UCSD-AML1 (cell line): ENCODE data around the gene SLC29A4.

Experiments
- DNase-seq: peaks from one replicate; lab custom pipeline; 2025; ENCODE audit not compliant: unreplicated experiment; lab: John Stamatoyannopoulos, UW

The SLC29A4 gene

DNA sequence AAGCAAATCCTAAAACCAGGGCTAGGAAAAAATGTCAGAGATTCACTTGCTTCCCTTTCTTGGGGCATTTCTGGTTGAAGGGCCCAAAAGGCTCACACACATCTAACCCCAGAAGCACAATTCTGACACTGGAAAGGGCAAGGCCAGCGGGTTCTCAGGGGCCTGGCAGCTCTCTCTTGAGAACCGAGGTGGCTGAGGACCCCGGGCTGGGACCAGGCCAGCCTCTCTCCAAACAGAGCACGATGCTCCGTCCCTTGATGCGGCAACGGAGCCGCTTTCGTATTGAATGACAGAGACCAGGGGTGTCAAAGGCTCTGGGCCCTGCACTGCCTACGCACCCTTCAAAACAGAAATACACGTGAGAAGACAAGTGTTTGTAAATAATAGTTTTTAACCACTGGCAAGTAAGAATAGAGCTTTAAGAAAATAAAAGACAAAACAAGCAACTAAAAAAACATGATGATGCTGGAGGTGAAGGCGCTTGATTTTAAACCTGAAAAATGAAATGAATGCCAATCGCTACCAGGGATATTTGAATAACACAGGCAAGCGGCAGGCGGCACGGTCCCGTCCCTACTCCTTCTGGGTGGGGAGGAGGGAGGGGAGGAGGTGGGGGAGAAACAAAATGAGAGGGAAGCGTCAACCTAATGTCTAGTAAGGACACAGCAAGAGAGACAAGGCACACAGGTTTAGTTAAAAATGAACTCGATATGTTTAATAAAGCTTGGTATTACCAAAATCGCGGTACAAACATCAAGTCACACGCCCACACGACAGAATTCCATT is 68.0 kb downstream of the SLC29A4 start:
- DNase-seq = no peak

DNA sequence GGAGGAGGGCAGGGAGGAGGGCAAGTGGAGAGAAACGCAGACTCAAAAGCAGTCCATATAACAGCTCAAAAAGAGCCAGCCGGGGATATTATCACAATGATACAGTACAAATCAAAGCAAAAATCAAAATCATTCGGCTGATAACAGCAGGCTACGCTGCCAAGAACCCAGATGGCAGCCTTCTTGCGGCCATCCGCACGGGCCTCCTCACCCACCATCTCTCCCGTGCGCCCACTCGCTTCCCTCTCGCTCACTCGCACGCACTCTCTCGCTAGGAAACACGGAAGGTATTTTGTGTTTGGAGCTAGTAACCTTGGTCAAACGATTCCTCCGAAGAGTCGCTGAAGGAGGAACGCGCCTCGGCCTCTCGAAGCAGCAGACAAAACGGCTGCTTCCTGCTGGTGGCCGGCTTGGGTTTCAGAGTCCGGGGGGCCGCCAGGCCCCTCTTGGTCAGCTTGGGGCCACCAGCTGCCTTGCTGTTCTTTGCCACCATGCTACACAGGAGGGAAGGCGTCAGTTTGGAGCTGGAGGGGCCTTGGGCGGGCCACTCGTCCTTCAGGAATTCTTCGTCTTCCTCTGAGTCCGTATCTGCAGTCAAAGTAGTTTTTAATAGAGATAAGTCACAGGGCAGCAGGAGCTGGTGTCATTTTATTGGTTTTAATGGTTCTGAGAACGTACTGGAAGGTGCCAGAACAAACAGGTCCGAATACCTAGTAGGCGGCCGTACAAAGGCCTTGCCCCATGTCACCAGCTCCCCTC is 68.9 kb downstream of the SLC29A4 start:
- DNase-seq = no peak

DNA sequence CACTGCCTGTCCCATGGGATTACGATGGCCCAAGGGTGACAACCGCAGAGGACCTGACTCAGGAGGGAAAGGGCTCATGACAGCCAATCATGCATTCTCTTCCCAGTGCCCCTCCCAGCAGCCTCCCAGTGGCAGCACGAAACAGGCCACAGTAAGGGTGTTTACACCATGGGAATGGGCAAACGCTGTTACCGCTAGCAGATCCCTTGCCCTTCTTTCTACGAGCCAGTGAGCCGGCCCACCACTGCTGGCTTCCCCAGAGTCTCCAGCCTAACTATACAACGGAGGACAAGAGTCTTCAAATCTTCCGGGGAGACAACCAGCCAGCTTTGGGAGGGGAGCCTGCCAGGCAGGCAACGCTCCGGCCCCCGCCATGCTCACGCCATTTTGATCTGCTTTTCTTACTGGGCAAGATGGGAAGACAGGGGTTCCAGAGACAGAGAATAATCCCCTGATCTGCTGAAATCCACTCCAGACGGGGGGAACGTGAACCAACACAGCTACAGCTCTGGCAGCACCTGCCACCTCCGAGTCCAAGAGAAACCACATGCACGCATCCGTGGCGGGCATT is 69.8 kb downstream of the SLC29A4 start:
- no peak for DNase-seq

DNA sequence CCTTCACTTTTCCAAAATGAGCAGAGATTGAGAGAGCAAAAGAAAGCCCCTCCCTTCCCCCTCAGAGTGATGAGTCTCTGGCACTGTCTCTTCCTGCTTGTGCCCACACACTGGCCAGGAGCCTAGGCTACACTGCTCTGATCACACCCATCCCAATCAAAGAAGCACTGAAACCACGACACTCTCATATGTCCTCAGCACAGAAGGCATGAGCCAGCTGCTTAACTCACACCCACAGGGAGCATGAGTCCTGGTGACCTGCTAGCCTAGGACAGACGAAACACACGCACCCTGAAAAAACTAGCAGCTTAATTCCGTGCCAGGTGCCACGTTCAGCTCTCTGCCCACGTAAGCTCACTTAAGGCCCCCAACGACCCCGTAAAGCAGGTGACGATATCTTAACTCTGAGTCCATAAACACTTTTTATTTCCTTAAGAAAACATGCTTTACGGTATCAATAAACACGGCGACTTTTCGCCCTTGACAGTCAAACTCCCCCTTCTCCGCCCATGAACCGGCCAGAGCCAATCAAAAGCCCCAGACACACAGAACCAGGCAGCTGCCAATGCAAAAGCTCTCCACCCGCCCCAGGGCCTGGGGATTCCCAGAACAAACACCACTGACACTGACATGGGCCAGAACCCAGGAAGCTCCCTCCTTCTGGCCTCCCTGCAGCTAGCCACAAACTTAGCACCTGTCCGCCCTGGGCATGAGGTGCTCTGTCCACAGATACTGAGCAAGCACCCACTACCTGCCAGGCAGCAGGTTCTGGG is 71.9 kb downstream of the SLC29A4 start:
- no peak for DNase-seq
